ENCODE results near the gene KLF9. TPM values are rescaled to one million over a fixed set of nuclear protein-coding genes. Genes with fewer than 3 reads are reported as not detected.

KLF9 gene
- total RNA-seq, 1 experiment from 2014 or later = 0.26 TPM

- Histone ChIP-seq H3K79me1 (ENCODE audit: insufficient read depth, low read depth, low read length, poor library complexity, severe bottlenecking) (no peaks in the 10 kb centered on the region), H3K56ac (ENCODE audit: insufficient read length, low read depth, low read length) (no peak overlapping the region), H3K18ac (ENCODE audit: insufficient read length, low read depth, low read length) (no peak overlapping the region), H4K8ac (replicated peaks; ENCODE audit: insufficient read length, low read depth, low read length) (no peak overlapping the region), H3K27me3 (ENCODE audit: insufficient read depth, low read length) (no peaks in the 10 kb centered on the region), H4K20me1 (ENCODE audit: control insufficient read depth, insufficient read depth, insufficient read length) (no peaks in the 10 kb centered on the region), H2BK12ac (ENCODE audit: insufficient read length, low read depth, low read length) (no peak overlapping the region), H2BK5ac (ENCODE audit: insufficient read length, low read length) (no peak overlapping the region), H2AFZ (ENCODE audit: low read length) (no peak overlapping the region), H3K23ac (ENCODE audit: insufficient read length, low read depth, low read length) (no peak overlapping the region), H3T11ph (ENCODE audit: low read length) (no peak overlapping the region), H3K4me2 (ENCODE audit: insufficient read depth, insufficient read length, low read length) (no peak overlapping the region), H3K79me2 (ENCODE audit: insufficient read depth, low read length) (no peaks in the 10 kb centered on the region), H2BK20ac (ENCODE audit: low read depth, low read length, poor library complexity, severe bottlenecking) (no peak overlapping the region), H3K9ac (ENCODE audit: extremely low read depth, insufficient read length, low read length) (no peak overlapping the region), H3K9me3 (ENCODE audit: control insufficient read depth, low read depth, low read length) (no peaks in the 10 kb centered on the region), H3K14ac (ENCODE audit: insufficient read depth, low read length) (no peak overlapping the region), H3K4ac (ENCODE audit: low read depth, low read length) (no peak overlapping the region), H4K5ac (ENCODE audit: insufficient read length, low read depth, low read length) (no peak overlapping the region), H3K27ac (ENCODE audit: insufficient read length, low read depth, low read length) (no peak overlapping the region), H2BK15ac (ENCODE audit: low read depth, low read length) (no peak overlapping the region), H3K23me2 (ENCODE audit: insufficient read length, low read depth, low read length, poor library complexity, severe bottlenecking) (no peaks in the 10 kb centered on the region), H4K91ac (ENCODE audit: insufficient read length, low read depth, low read length) (no peak overlapping the region), H2AK5ac (ENCODE audit: insufficient read length, low read length) (no peak overlapping the region), H2BK120ac (ENCODE audit: low read depth, low read length, poor library complexity, severe bottlenecking) (no peak overlapping the region), H3K4me1 (ENCODE audit: insufficient read depth, low read length) (no peaks in the 10 kb centered on the region)
- Mint-ChIP-seq H3K27ac (no peak overlapping the region), H3K4me1 (peaks cover 2 to 13% of the 10 kb centered on the region in 2 experiments; a peak in 2 of 4 replicates), H3K9me3 (no peaks in the 10 kb centered on the region), H3K36me3 (ENCODE audit: insufficient read depth in 1 of 3, low read depth in 3 of 3) (peaks cover 0 to 2% (median 0%) of the 10 kb centered on the region in 3 experiments; a peak in 1 of 7 replicates), H3K4me3 (no peak overlapping the region), H3K27me3 (ENCODE audit: low read depth) (no peaks in the 10 kb centered on the region; the same call in 1 of the 2 replicates)
- TF ChIP-seq, protein P1, sequence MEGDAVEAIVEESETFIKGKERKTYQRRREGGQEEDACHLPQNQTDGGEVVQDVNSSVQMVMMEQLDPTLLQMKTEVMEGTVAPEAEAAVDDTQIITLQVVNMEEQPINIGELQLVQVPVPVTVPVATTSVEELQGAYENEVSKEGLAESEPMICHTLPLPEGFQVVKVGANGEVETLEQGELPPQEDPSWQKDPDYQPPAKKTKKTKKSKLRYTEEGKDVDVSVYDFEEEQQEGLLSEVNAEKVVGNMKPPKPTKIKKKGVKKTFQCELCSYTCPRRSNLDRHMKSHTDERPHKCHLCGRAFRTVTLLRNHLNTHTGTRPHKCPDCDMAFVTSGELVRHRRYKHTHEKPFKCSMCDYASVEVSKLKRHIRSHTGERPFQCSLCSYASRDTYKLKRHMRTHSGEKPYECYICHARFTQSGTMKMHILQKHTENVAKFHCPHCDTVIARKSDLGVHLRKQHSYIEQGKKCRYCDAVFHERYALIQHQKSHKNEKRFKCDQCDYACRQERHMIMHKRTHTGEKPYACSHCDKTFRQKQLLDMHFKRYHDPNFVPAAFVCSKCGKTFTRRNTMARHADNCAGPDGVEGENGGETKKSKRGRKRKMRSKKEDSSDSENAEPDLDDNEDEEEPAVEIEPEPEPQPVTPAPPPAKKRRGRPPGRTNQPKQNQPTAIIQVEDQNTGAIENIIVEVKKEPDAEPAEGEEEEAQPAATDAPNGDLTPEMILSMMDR (conservative IDR thresholded peaks at IDR 0.05) = no peak
- DNase-seq = no peak
- WGBS (ENCODE audit: extremely low coverage, insufficient read length, low lambda C conversion rate) = no CpG with 5 or more reads among the region's 2 CpGs
Measured at GRCh38 chr9:70463877-70464276, 49.4 kb upstream of the KLF9 start.

All from H9 (cell line).